GM12872 (cell line): ENCODE measurements around the gene CD9.

Source experiments
- TF ChIP-seq, protein P1 (sequence below): IDR thresholded peaks from 3 replicates; pipeline ENCODE4 v1.5.1; 2011; ENCODE audit warnings: low read depth, mild to moderate bottlenecking, low read length, moderate library complexity; ENCODE audit not compliant: insufficient read depth

CD9 gene

DNA sequence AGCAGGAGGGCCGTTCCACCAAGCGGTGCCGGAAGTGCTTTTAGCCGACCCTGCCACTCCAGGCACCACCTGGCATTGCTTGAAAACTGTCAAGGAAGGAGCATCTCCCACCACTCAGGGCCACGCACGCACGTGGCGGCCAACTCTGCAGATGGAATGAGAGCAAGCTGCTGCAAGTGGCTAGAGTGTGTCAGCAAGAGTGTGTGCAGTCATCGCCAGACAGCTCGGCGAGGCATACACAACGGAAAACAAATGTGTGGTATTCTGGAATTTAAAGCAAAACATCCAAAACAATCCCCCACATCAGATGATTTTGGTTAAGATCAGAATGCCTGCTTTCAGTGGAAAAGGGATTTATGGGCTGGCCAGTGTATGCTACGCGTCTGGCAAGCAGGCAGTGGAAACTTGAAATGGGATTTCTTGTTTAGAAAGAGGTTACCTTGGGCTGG, 11.2 kb downstream of the CD9 start:
- TF ChIP-seq, protein P1, sequence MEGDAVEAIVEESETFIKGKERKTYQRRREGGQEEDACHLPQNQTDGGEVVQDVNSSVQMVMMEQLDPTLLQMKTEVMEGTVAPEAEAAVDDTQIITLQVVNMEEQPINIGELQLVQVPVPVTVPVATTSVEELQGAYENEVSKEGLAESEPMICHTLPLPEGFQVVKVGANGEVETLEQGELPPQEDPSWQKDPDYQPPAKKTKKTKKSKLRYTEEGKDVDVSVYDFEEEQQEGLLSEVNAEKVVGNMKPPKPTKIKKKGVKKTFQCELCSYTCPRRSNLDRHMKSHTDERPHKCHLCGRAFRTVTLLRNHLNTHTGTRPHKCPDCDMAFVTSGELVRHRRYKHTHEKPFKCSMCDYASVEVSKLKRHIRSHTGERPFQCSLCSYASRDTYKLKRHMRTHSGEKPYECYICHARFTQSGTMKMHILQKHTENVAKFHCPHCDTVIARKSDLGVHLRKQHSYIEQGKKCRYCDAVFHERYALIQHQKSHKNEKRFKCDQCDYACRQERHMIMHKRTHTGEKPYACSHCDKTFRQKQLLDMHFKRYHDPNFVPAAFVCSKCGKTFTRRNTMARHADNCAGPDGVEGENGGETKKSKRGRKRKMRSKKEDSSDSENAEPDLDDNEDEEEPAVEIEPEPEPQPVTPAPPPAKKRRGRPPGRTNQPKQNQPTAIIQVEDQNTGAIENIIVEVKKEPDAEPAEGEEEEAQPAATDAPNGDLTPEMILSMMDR: no peak

- TF ChIP-seq, protein P1: no peak
Measured at GRCh38 chr12:6212086-6212485, 11.9 kb downstream of the CD9 start.

DNA sequence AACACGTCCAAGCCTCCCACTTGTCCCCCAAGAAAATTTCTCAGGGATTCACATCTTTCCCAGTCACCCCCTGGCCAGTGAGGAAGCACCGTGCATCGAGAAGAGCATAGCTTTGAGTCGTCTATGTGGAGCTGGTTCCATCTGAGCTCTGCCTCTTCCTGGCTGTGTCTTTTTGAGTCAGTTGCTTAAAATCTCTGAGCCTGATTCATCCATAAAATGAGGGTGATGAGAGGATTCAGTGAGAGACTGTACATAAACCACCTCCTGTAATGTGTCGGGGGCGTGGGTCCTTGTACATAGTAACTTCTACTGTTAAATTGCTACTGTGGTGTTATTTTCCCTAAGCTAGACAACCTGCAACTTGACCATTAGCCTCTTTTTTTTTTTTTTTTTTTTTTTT, 13.8 kb downstream of the CD9 start:
- TF ChIP-seq, protein P1: no peak

DNA sequence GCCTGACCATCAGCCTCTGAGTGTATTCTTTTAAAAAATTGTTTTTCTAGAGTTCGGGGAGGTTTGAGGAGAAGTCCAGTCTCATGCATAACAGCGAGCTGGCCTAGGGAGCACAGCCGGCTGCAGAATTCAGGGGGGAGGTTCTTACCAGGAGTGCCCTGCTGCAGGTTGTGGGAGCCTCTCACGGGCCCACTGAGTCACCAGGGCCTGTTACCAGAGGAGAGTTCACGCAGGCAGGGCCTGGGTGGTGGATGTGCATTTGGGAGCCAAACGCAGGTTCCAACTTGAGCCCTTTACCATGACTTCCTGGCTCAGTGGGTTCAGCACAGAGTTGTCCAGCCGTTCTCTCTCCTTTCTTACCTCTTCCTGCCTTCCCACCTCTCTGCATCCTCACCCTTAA, 14.4 kb downstream of the CD9 start:
- TF ChIP-seq, protein P1: no peak

DNA sequence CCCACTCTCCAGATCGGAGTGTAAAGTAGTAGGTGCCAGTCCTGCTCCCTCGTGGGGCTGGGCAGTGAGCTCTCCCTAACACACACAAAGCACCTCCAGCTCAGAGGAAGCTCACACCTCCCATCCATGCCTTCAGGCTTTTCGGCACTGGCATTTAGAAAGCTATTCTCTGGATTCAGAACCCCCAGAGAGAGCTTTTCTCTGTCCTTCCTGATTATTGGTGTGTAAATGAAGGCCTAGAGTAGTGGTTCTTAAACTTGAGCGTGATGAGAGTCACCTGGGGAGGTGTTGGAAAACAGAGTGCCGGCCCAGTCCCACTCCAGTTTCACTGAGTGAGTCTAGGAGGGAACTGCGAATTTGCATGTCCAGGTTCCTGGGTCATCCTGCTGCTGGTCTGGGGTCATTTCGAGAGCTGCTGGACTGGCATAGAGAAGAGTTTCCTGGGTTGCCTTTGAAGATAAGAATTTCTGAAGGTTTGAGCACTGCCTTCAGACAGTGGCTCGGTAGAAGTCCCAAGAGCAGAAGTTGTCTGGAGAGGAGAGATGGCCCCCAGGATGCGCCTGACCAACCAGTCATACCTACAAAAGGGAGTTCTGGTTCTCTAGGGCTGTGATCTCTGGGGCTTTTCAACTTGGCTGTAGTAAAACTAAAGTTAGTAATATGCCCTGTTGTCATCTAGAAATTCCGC, 15.1 kb downstream of the CD9 start:
- TF ChIP-seq, protein P1: no peak

- TF ChIP-seq, protein P1: no peak
Measured at GRCh38 chr12:6215932-6216494, 15.8 kb downstream of the CD9 start.

DNA sequence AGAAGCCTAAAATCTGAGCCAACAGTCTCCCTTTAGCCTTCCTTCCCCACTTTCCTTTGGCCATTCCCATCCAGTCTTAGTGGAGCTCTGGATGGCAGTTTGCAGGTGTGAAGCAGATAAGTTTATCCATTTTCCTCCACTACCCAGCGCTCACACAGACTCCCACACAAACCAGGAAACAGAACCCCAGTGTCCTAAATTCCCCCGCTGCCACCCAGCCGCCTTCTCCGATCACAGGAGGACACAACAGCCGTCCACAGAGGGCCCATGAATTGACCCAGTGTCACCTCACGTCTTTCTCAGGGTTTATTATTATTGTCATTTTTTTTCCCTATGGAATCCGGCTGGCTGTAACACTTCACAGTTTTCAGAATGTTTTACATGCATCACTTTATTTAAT, 16.4 kb downstream of the CD9 start:
- TF ChIP-seq, protein P1: no peak
